OCI-LY7 (cell line): Measurements from ENCODE around the gene STRADA.

ENCODE experiments used
- CTCF ChIP-seq: fragments of 200-600 bp; sonication (generic); conservative IDR thresholded peaks from 2 replicates; pipeline ENCODE4 v1.5.1; 2014; ENCODE audit warnings: mild to moderate bottlenecking, antibody characterized with exemption, low read length, moderate library complexity, mixed read lengths
- EZH2phosphoT487 ChIP-seq: fragments of 200-600 bp; sonication (generic); IDR thresholded peaks from 2 replicates; pipeline ENCODE4 v1.6.1; 2018; ENCODE audit warnings: low read depth, borderline replicate concordance, mild to moderate bottlenecking, mixed run types, antibody characterized with exemption, low read length, moderate library complexity, mixed read lengths

GRCh38 chr17:63675231-63675606 is 66.4 kb downstream of the STRADA start:
- TF ChIP-seq CTCF (no peak), EZH2phosphoT487 (no peak)
